ENCODE data around the gene DAPK1.
"Not testable (repeated sequence)": the region's sequence is repeated elsewhere in the genome, so short reads cannot be mapped to it uniquely, and the experiment has no call there.

The DAPK1 gene

DNA sequence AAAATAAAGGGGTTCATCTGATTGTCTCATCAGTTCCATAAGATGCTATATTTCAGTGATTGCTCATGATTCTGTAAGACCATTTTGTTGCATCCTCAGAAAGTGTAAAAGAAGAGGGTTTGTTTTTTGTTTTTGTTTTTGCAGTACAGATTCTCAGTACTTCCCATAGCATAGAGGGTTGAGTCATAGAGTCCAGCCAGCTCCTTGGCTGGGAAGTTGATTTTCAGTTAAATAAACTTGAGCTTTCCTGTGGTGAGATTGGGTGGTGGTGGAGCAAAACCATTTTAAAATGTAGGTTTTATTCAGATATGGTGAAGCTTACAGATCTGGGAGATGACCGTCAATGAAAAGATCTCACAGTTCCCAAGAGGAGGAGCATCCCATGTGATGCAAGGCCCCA, 48.2 kb downstream of the DAPK1 start:
- no peaks in the 10 kb centered on the region for H3K27me3 ChIP-seq (ENCODE audit: insufficient read depth, low read depth)
- no peak overlapping the region for H3K4me2 ChIP-seq
- no peak overlapping the region for H3K4me3 ChIP-seq (IDR thresholded peaks at IDR 0.05; ENCODE audit: insufficient read depth, low read depth, low read length)
- H3K4me1 ChIP-seq (ENCODE audit: low read depth, poor library complexity, severe bottlenecking) = no peaks in the 10 kb centered on the region
- TF ChIP-seq, protein P1, sequence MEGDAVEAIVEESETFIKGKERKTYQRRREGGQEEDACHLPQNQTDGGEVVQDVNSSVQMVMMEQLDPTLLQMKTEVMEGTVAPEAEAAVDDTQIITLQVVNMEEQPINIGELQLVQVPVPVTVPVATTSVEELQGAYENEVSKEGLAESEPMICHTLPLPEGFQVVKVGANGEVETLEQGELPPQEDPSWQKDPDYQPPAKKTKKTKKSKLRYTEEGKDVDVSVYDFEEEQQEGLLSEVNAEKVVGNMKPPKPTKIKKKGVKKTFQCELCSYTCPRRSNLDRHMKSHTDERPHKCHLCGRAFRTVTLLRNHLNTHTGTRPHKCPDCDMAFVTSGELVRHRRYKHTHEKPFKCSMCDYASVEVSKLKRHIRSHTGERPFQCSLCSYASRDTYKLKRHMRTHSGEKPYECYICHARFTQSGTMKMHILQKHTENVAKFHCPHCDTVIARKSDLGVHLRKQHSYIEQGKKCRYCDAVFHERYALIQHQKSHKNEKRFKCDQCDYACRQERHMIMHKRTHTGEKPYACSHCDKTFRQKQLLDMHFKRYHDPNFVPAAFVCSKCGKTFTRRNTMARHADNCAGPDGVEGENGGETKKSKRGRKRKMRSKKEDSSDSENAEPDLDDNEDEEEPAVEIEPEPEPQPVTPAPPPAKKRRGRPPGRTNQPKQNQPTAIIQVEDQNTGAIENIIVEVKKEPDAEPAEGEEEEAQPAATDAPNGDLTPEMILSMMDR (conservative IDR thresholded peaks at IDR 0.05; ENCODE audit: low read depth, low read length) = no peak
- no peak overlapping the region for H3K9ac ChIP-seq
- H3K27ac ChIP-seq = no peak overlapping the region
- no peaks in the 10 kb centered on the region for H3K79me2 ChIP-seq (ENCODE audit: insufficient read depth, low read depth)
- no peaks in the 10 kb centered on the region for H3K36me3 ChIP-seq (ENCODE audit: insufficient read depth)
- no peak overlapping the region for H2AFZ ChIP-seq (ENCODE audit: low read depth)
- no peaks in the 10 kb centered on the region for H4K20me1 ChIP-seq (ENCODE audit: insufficient read depth)

DNA sequence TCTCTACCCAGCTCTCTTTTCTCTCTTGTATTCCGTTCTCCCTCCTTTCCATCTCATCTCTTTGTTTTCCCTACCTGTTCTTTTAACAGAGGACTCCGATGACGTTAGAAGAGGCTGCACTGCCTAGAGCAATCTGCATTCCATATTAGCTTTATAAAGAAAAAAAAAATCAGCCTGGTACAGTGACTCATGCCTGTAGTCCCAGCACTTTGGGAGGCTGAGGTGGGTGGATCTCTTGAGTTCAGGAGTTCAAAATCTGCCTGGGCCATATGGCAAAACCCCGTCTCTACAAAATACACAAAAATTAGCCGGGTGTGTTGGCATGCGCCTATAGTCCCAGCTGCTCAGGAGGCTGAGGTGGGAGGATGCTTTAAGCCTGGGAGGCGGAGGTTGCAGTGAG, 49.0 kb downstream of the DAPK1 start:
- no peaks in the 10 kb centered on the region for H3K79me2 ChIP-seq (ENCODE audit: insufficient read depth, low read depth)
- H3K4me1 ChIP-seq (ENCODE audit: low read depth, poor library complexity, severe bottlenecking) = no peaks in the 10 kb centered on the region
- no peak overlapping the region for H3K27ac ChIP-seq
- H3K9ac ChIP-seq = no peak overlapping the region
- no peaks in the 10 kb centered on the region for H4K20me1 ChIP-seq (ENCODE audit: insufficient read depth)
- H3K4me2 ChIP-seq = no peak overlapping the region
- TF ChIP-seq, protein P1 (conservative IDR thresholded peaks at IDR 0.05; ENCODE audit: low read depth, low read length) = no peak
- H3K4me3 ChIP-seq (IDR thresholded peaks at IDR 0.05; ENCODE audit: insufficient read depth, low read depth, low read length) = no peak overlapping the region
- H2AFZ ChIP-seq (ENCODE audit: low read depth) = no peak overlapping the region
- H3K36me3 ChIP-seq (ENCODE audit: insufficient read depth) = no peaks in the 10 kb centered on the region
- no peaks in the 10 kb centered on the region for H3K27me3 ChIP-seq (ENCODE audit: insufficient read depth, low read depth)

DNA sequence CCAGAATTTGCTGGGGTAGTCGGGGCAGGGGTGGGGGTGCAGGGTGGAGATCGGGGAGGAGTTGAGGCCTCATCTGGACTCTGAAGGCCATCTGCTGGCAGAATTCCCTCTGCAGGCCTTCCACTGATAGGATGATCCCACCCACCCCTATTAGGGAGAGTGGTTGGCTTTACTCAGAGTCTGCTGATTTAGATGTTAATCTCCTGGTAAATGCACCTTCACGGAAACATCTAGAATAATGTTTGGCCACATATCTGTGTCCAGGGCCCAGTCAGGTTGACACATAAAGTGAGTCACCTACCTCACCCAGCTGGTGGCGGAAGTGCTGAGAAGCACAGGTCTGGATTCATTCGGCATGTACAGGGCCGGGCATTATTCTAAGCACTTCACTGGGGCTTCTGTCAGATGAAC, 50.0 kb downstream of the DAPK1 start:
- H3K36me3 ChIP-seq (ENCODE audit: insufficient read depth) = no peaks in the 10 kb centered on the region

GRCh38 chr9:87548159-87548558, 50.5 kb downstream of the DAPK1 start:
- Histone ChIP-seq H3K79me2 (ENCODE audit: insufficient read depth, low read depth) (no peaks in the 10 kb centered on the region), H3K9ac (no peak overlapping the region), H3K27me3 (ENCODE audit: insufficient read depth, low read depth) (no peaks in the 10 kb centered on the region), H2AFZ (ENCODE audit: low read depth) (no peak overlapping the region), H3K4me3 (IDR thresholded peaks at IDR 0.05; ENCODE audit: insufficient read depth, low read depth, low read length) (no peak overlapping the region), H3K4me1 (ENCODE audit: low read depth, poor library complexity, severe bottlenecking) (no peaks in the 10 kb centered on the region), H3K27ac (no peak overlapping the region), H3K36me3 (ENCODE audit: insufficient read depth) (no peaks in the 10 kb centered on the region), H4K20me1 (ENCODE audit: insufficient read depth) (no peaks in the 10 kb centered on the region), H3K4me2 (no peak overlapping the region)
- TF ChIP-seq, protein P1 (conservative IDR thresholded peaks at IDR 0.05; ENCODE audit: low read depth, low read length) = no peak

More for the DNA sequence above, 50.0 kb downstream of the DAPK1 start:
- Histone ChIP-seq H4K20me1 (ENCODE audit: insufficient read depth) (no peaks in the 10 kb centered on the region), H3K79me2 (ENCODE audit: insufficient read depth, low read depth) (no peaks in the 10 kb centered on the region), H3K27me3 (ENCODE audit: insufficient read depth, low read depth) (no peaks in the 10 kb centered on the region), H2AFZ (ENCODE audit: low read depth) (no peak overlapping the region), H3K9ac (no peak overlapping the region), H3K27ac (no peak overlapping the region), H3K4me2 (no peak overlapping the region), H3K4me3 (IDR thresholded peaks at IDR 0.05; ENCODE audit: insufficient read depth, low read depth, low read length) (no peak overlapping the region), H3K4me1 (ENCODE audit: low read depth, poor library complexity, severe bottlenecking) (no peaks in the 10 kb centered on the region)
- TF ChIP-seq, protein P1 (conservative IDR thresholded peaks at IDR 0.05; ENCODE audit: low read depth, low read length) = no peak

DNA sequence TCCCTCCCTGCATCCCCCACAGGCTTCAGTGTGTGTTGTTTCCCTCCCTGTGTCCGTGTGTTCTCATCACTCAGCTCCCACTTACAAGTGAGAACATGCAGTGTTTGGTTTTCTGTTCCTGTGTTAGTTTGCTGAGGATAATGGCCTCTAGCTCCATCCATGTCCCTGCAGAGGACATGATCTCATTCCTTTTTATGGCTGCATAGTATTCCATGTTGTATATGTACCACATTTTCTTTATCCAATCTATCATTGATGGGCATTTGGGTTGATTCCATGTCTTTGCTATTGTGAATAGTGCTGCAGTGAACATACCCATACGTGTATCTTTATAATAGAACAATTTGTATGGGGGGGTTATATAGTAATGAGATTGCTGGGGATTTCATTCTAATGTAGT, 51.4 kb downstream of the DAPK1 start:
- not testable (repeated sequence) for H4K20me1 ChIP-seq (ENCODE audit: insufficient read depth); H3K4me2 ChIP-seq; H3K36me3 ChIP-seq (ENCODE audit: insufficient read depth); H3K4me1 ChIP-seq (ENCODE audit: low read depth, poor library complexity, severe bottlenecking); H3K27ac ChIP-seq; H3K4me3 ChIP-seq (IDR thresholded peaks at IDR 0.05; ENCODE audit: insufficient read depth, low read depth, low read length); H3K27me3 ChIP-seq (ENCODE audit: insufficient read depth, low read depth); H3K9ac ChIP-seq; H3K79me2 ChIP-seq (ENCODE audit: insufficient read depth, low read depth); H2AFZ ChIP-seq (ENCODE audit: low read depth)
